NCI-H187 treated with DMSO at 0.1 percent for 48 hours (cell line): ENCODE measurements around the gene PMM1.
"Not testable (repeated sequence)": the region's sequence is repeated elsewhere in the genome, so short reads cannot be mapped to it uniquely, and the experiment has no call there.

Source experiments
- DNase-seq: peaks from one replicate; lab custom pipeline; 2025; lab: John Stamatoyannopoulos, UW

The PMM1 gene

GRCh38 chr22:41589391-41590241, at the start of gene PMM1:
Gene PMM1, minus strand, starts transcription at chr22:41589840. Its CDS starts 35 bp downstream, at chr22:41589805.
- DNase-seq = peak; percentile 92

- DNase-seq = no peak
Observed at GRCh38 chr22:41638748-41639147, 49.1 kb upstream of the PMM1 start.

GRCh38 chr22:41638124-41638523, 48.5 kb upstream of the PMM1 start:
- no peak for DNase-seq

- DNase-seq = not testable (repeated sequence)
Observed at GRCh38 chr22:41637623-41638022, 48.0 kb upstream of the PMM1 start.

GRCh38 chr22:41636467-41636866, 46.8 kb upstream of the PMM1 start:
- no peak for DNase-seq

- DNase-seq = not testable (repeated sequence)
Observed at GRCh38 chr22:41634610-41635009, 45.0 kb upstream of the PMM1 start.

GRCh38 chr22:41631615-41632014, 42.0 kb upstream of the PMM1 start:
- DNase-seq = not testable (repeated sequence)

- DNase-seq = not testable (repeated sequence)
Observed at GRCh38 chr22:41631115-41631514, 41.5 kb upstream of the PMM1 start.

- DNase-seq = no peak
Observed at GRCh38 chr22:41625577-41625976, 35.9 kb upstream of the PMM1 start.

GRCh38 chr22:41621911-41622179, 32.2 kb upstream of the PMM1 start:
- DNase-seq = no peak

- DNase-seq = peak; percentile 89
Observed at GRCh38 chr22:41621099-41621910, 31.7 kb upstream of the PMM1 start, which contains the start of gene XRCC6. Gene XRCC6, plus strand, starts transcription at chr22:41621295. Its CDS starts 710 bp downstream, at chr22:41622005.

GRCh38 chr22:41620589-41621098, 31.0 kb upstream of the PMM1 start, which contains the start of gene DESI1:
Gene DESI1, minus strand, starts transcription at chr22:41621043. Its CDS starts 204 bp downstream, at chr22:41620839.
- DNase-seq = no peak

- DNase-seq = no peak
Observed at GRCh38 chr22:41619979-41620588, 30.4 kb upstream of the PMM1 start.

GRCh38 chr22:41613456-41613855, 23.8 kb upstream of the PMM1 start:
- no peak for DNase-seq

- no peak for DNase-seq
Observed at GRCh38 chr22:41612603-41613306, 23.1 kb upstream of the PMM1 start.

GRCh38 chr22:41608386-41608785, 18.7 kb upstream of the PMM1 start:
- no peak for DNase-seq

- DNase-seq = no peak
Observed at GRCh38 chr22:41603873-41604332, 14.3 kb upstream of the PMM1 start.

- DNase-seq = no peak
Observed at GRCh38 chr22:41600976-41601375, 11.3 kb upstream of the PMM1 start.

- no peak for DNase-seq
Observed at GRCh38 chr22:41598891-41599635, 9.4 kb upstream of the PMM1 start.

- no peak for DNase-seq
Observed at GRCh38 chr22:41598081-41598480, 8.4 kb upstream of the PMM1 start.

GRCh38 chr22:41597635-41597953, 8.0 kb upstream of the PMM1 start:
- no peak for DNase-seq
